ENCODE measurements around the gene SCMH1.

DNA sequence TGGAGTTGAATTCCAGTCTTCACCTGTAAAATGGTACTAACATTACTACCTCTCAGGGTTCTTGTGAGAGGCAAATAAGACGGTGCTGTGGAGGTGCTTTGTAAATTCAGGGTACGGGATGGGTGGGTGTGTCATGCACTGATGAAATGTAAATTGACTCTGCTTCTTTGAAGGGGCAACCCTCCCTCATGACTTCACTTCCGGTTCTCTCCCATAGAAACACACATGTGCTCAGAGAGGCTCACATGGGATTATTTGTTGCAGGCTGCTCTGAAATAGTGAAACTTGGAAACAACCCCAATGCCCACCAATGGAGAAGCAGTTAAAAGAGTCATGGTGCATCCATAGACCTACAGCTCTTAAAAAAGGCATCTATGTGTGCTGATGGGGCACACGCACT lies 44.9 kb upstream of the SCMH1 start:
- TF ChIP-seq RFX5 (IDR thresholded peaks at IDR 0.05; ENCODE audit: low read depth, low read length) (no peak), RAD21 (IDR thresholded peaks at IDR 0.05; ENCODE audit: low read length) (no peak), MAZ (IDR thresholded peaks at IDR 0.05; ENCODE audit: borderline replicate concordance, low read depth, low read length) (no peak), MAFK (IDR thresholded peaks at IDR 0.05; ENCODE audit: low read depth, low read length) (no peak), BHLHE40 (IDR thresholded peaks at IDR 0.05; ENCODE audit: low read depth, low read length) (no peak), POLR2A (IDR thresholded peaks at IDR 0.05; ENCODE audit: low read depth, low read length) (no peak)
- TF ChIP-seq, protein P1, sequence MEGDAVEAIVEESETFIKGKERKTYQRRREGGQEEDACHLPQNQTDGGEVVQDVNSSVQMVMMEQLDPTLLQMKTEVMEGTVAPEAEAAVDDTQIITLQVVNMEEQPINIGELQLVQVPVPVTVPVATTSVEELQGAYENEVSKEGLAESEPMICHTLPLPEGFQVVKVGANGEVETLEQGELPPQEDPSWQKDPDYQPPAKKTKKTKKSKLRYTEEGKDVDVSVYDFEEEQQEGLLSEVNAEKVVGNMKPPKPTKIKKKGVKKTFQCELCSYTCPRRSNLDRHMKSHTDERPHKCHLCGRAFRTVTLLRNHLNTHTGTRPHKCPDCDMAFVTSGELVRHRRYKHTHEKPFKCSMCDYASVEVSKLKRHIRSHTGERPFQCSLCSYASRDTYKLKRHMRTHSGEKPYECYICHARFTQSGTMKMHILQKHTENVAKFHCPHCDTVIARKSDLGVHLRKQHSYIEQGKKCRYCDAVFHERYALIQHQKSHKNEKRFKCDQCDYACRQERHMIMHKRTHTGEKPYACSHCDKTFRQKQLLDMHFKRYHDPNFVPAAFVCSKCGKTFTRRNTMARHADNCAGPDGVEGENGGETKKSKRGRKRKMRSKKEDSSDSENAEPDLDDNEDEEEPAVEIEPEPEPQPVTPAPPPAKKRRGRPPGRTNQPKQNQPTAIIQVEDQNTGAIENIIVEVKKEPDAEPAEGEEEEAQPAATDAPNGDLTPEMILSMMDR (conservative IDR thresholded peaks at IDR 0.05; ENCODE audit: low read depth, low read length): no peak

All from IMR-90 (cell line).